ENCODE data around the gene F12.
"Not testable (repeated sequence)": the region's sequence is repeated elsewhere in the genome, so short reads cannot be mapped to it uniquely, and the experiment has no call there.

The F12 gene

GRCh38 chr5:177361418-177362291 is 47.7 kb downstream of the F12 start:
- peak; percentile 16 for TF ChIP-seq CTCF (IDR thresholded peaks at IDR 0.05; ENCODE audit: low read depth, low read length, missing control alignments)
- DNase-seq (ENCODE audit: low read depth), result no peak
- H3K4me3 ChIP-seq (ENCODE audit: low read depth, low read length), result no peak overlapping the region; the same call in 1 of the 2 replicates

GRCh38 chr5:177360740-177361139 is 48.6 kb downstream of the F12 start:
- DNase-seq (ENCODE audit: low read depth); H3K4me3 ChIP-seq (ENCODE audit: low read depth, low read length): not testable (repeated sequence)

GRCh38 chr5:177359860-177360259 is 49.5 kb downstream of the F12 start:
- no peak overlapping the region for H3K4me3 ChIP-seq (ENCODE audit: low read depth, low read length)
- DNase-seq (ENCODE audit: low read depth), result no peak
- no peak for TF ChIP-seq CTCF (IDR thresholded peaks at IDR 0.05; ENCODE audit: low read depth, low read length, missing control alignments)

DNA sequence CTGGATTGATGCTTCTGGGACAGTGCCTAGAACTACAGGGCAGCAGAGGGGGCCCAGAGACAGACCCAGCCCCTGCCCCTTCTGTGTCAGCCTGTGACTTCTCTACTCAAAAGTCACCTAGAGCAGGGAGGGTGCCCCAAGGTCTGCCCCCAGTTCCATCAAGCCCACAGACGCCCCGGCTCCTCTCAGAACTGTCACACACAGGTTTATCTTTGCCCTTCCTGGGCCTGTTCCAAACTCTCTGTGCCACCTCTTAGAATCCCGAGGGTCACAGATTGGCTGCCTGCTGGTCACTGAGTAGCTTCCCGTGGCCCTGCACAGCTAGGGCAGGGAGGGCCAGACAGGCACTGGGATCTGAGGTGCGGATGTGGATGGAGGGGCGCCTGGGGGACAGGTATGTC is 49.9 kb downstream of the F12 start:
- TF ChIP-seq CTCF (IDR thresholded peaks at IDR 0.05; ENCODE audit: low read depth, low read length, missing control alignments), result no peak
- no peak for DNase-seq (ENCODE audit: low read depth)
- H3K4me3 ChIP-seq (ENCODE audit: low read depth, low read length), result peak overlapping the region; percentile 76

DNA sequence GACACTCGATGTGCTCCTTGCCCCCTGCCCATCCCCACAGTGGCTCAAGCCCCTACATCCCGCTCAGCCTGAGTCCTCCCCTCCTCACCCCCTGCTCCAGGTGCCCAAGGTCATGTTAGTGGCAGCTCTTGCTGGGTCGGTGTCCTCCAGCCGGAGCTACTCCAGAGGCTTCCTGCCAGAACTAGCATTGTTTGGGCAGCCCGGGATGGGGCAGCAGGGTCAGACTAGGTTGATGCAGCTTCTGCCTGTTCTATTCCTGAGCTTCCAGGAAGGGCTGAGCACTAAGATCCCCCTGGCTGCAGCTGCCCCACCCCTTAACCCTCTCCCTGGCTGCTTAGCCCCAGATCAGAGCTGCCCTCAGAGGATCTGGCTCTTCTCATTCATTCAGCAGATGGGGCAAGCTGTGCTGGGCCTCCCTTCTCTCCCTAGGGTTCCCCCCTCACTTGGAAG is 51.0 kb downstream of the F12 start:
- no peak for DNase-seq (ENCODE audit: low read depth)
- peak overlapping the region; percentile 76 for H3K4me3 ChIP-seq (ENCODE audit: low read depth, low read length)

GRCh38 chr5:177357459-177358351 is 51.7 kb downstream of the F12 start, which contains the start of gene RGS14:
RGS14 (plus strand) TSS chr5:177357924; CDS start chr5:177358025, 101 bp downstream.
- no peak for TF ChIP-seq CTCF (IDR thresholded peaks at IDR 0.05; ENCODE audit: low read depth, low read length, missing control alignments)
- peak; percentile 87 for DNase-seq (ENCODE audit: low read depth)
- H3K4me3 ChIP-seq (ENCODE audit: low read depth, low read length), result peak within 1 kb of the TSS; percentile 76

More for the DNA sequence above, 51.0 kb downstream of the F12 start:
- TF ChIP-seq CTCF (IDR thresholded peaks at IDR 0.05; ENCODE audit: low read depth, low read length, missing control alignments), result no peak

GRCh38 chr5:177357146-177357458 is 52.3 kb downstream of the F12 start:
- peak overlapping the region; percentile 76 for H3K4me3 ChIP-seq (ENCODE audit: low read depth, low read length)
- DNase-seq (ENCODE audit: low read depth), result no peak
- TF ChIP-seq CTCF (IDR thresholded peaks at IDR 0.05; ENCODE audit: low read depth, low read length, missing control alignments), result no peak
